GM12878 (cell line): ENCODE measurements around the gene OR52D1. TPM values are rescaled to one million over a fixed set of nuclear protein-coding genes. Genes with fewer than 3 reads are reported as not detected.

Source experiments
- ATAC-seq: fragments of 200-7000 bp; cut with Tn5 transposase; 3 replicates; pipeline ENCODE4 v1.9.1; 2020; ENCODE audit warnings: mild to moderate bottlenecking, moderate library complexity
- BruUV-seq: library from RNA; stranded (reverse); fragments of 400-500 nt; replicated peaks from 2 replicates; lab custom pipeline; 2021; lab: Mats Ljungman, UMichigan
- CTCF ChIA-PET: fragments of 300-600 bp; sonication (Branson Sonifier 250); formaldehyde crosslinking; extraction: SDS; loops from one replicate; lab custom pipeline; 2021; ENCODE audit warnings: inconsistent platforms; lab: Yijun Ruan, JAX
- POLR2A ChIA-PET: fragments of 350-600 bp; formaldehyde crosslinking; extraction: SDS; loops from one replicate; lab custom pipeline; 2021; ENCODE audit warnings: inconsistent platforms; lab: Charles Lee
- RAD21 ChIA-PET: fragments of 300-600 bp; sonication (Branson Sonifier 250); formaldehyde crosslinking; loops from one replicate; lab custom pipeline; 2023; ENCODE audit warnings: antibody characterized with exemption; ENCODE audit not compliant: unreplicated experiment; lab: Charles Lee
- SMC1A ChIA-PET: fragments of 300-600 bp; sonication (Branson Sonifier 250); formaldehyde crosslinking; loops from one replicate; lab custom pipeline; 2023; ENCODE audit not compliant: unreplicated experiment, uncharacterized antibody; lab: Charles Lee
- DNase-seq: peaks from one replicate; pipeline ENCODE4 v3.0.0-alpha.2; 2011; ENCODE audit warnings: low read depth, low spot score
- FAIRE-seq: peaks from 3 replicates; lab custom pipeline; 2011; peaks lifted over from hg19 to GRCh38; lab: Jason Lieb, UNC
- H2AFZ ChIP-seq: 2 replicates; pipeline ENCODE4 v1.6.0; 2011; ENCODE audit warnings: low read depth, low read length, control low read depth; ENCODE audit not compliant: control insufficient read depth
- H3K27ac ChIP-seq: 2 replicates; pipeline ENCODE4 v1.5.1; 2011; ENCODE audit warnings: control low read depth; ENCODE audit not compliant: control insufficient read depth, insufficient read depth
- H3K27me3 ChIP-seq, 2 experiments: replicated peaks in 1 of 2; 2 replicates each; pipeline versions ENCODE4 v1.6.0 to v1.6.1; 2011; ENCODE audit warnings: low read length in 1 of 2; ENCODE audit not compliant: control insufficient read depth in 2 of 2, insufficient read depth in 2 of 2
- H3K36me3 ChIP-seq, 2 experiments: 2 replicates each; pipeline ENCODE4 v1.5.1; 2011; ENCODE audit warnings: low read length in 1 of 2; ENCODE audit not compliant: control insufficient read depth in 2 of 2, insufficient read depth in 2 of 2
- H3K4me1 ChIP-seq: 2 replicates; pipeline ENCODE4 v1.6.1; 2011; ENCODE audit warnings: mild to moderate bottlenecking, low read length, moderate library complexity, mixed read lengths; ENCODE audit not compliant: control insufficient read depth, insufficient read depth
- H3K4me2 ChIP-seq: 2 replicates; pipeline ENCODE4 v1.6.0; 2011; ENCODE audit warnings: control low read depth; ENCODE audit not compliant: control insufficient read depth, insufficient read depth
- H3K4me3 ChIP-seq: fragments of 200-600 bp; sonication (generic); 2 replicates; pipeline ENCODE4 v1.5.1; 2016
- H3K79me2 ChIP-seq: 2 replicates; pipeline ENCODE4 v1.6.0; 2011; ENCODE audit warnings: low read length; ENCODE audit not compliant: control insufficient read depth, insufficient read depth
- H3K9ac ChIP-seq: 2 replicates; pipeline ENCODE4 v1.8.0; 2011; ENCODE audit warnings: low read length, control low read depth, mixed read lengths; ENCODE audit not compliant: control insufficient read depth, insufficient read depth
- H3K9me3 ChIP-seq: replicated peaks from 3 replicates; pipeline ENCODE4 v1.5.1; 2011; ENCODE audit warnings: mild to moderate bottlenecking, low read length; ENCODE audit not compliant: control insufficient read depth, insufficient read depth
- H4K20me1 ChIP-seq: 2 replicates; pipeline ENCODE4 v1.6.0; 2011; ENCODE audit not compliant: control insufficient read depth, insufficient read depth
- BCL11A ChIP-seq: IDR thresholded peaks from 2 replicates; pipeline ENCODE4 v1.6.1; 2011; ENCODE audit warnings: low read depth, low read length
- EGR1 ChIP-seq, 2 experiments: IDR thresholded peaks; 1 replicate in 1 of 2; 2 replicates in 1 of 2; pipeline ENCODE4 v1.6.1; 2011 to 2012; ENCODE audit warnings: low read depth in 2 of 2, low read length in 2 of 2, borderline replicate concordance in 1 of 2, mild to moderate bottlenecking in 1 of 2, moderate library complexity in 1 of 2
- EP300 ChIP-seq, 2 experiments: fragments of 150-350 bp in 1 of 2; IDR thresholded peaks; 2 replicates each; pipeline ENCODE4 v1.6.1; 2011 to 2012; ENCODE audit warnings: low read depth in 2 of 2, low read length in 2 of 2, borderline replicate concordance in 1 of 2, improper control_type of control experiment in 1 of 2, inconsistent platforms in 1 of 2; ENCODE audit not compliant: control insufficient read depth in 1 of 2
- IKZF1 ChIP-seq: fragments of 450-650 bp; conservative IDR thresholded peaks from 2 replicates; pipeline ENCODE4 v1.6.1; 2017; ENCODE audit warnings: antibody characterized with exemption, mild to moderate bottlenecking
- KAT2A ChIP-seq: conservative IDR thresholded peaks from 2 replicates; pipeline ENCODE4 v1.6.1; 2011; ENCODE audit warnings: low read depth, low read length; ENCODE audit not compliant: control insufficient read depth
- PAX5 ChIP-seq: IDR thresholded peaks from 2 replicates; pipeline ENCODE4 v1.6.1; 2011; ENCODE audit warnings: low read depth, low read length, borderline replicate concordance
- POLR2AphosphoS5 ChIP-seq: IDR thresholded peaks from 2 replicates; pipeline ENCODE4 v1.6.1; 2011; ENCODE audit warnings: mild to moderate bottlenecking, low read length, inconsistent platforms
- RAD21 ChIP-seq: IDR thresholded peaks from 2 replicates; pipeline ENCODE4 v1.6.1; 2011; ENCODE audit warnings: mild to moderate bottlenecking, low read depth, low read length, moderate library complexity; ENCODE audit not compliant: insufficient read depth
- RAD51 ChIP-seq: fragments of 450-650 bp; IDR thresholded peaks from 2 replicates; pipeline ENCODE4 v1.6.1; 2016; ENCODE audit warnings: moderate library complexity, mild to moderate bottlenecking, inconsistent platforms
- RCOR1 ChIP-seq: conservative IDR thresholded peaks from 2 replicates; pipeline ENCODE4 v1.6.1; 2012; ENCODE audit warnings: low read depth, low read length, improper control_type of control experiment
- SIX5 ChIP-seq: IDR thresholded peaks from 2 replicates; pipeline ENCODE4 v1.6.1; 2011; ENCODE audit warnings: mild to moderate bottlenecking, low read depth, low read length, moderate library complexity; ENCODE audit not compliant: severe bottlenecking
- SREBF1 ChIP-seq: IDR thresholded peaks from 2 replicates; pipeline ENCODE4 v1.6.1; 2012; ENCODE audit warnings: mild to moderate bottlenecking, low read length
- SRF ChIP-seq, 2 experiments: IDR thresholded peaks; 2 replicates each; pipeline ENCODE4 v1.6.1; 2011; ENCODE audit warnings: low read depth in 2 of 2, low read length in 2 of 2, mild to moderate bottlenecking in 1 of 2, moderate library complexity in 1 of 2
- SUPT20H ChIP-seq: IDR thresholded peaks from 2 replicates; pipeline ENCODE4 v1.6.1; 2011; ENCODE audit warnings: low read depth, mild to moderate bottlenecking, low read length, moderate library complexity, borderline replicate concordance; ENCODE audit not compliant: control insufficient read depth
- TCF3 ChIP-seq: IDR thresholded peaks from 2 replicates; pipeline ENCODE4 v1.6.1; 2012; ENCODE audit warnings: low read depth, mild to moderate bottlenecking, low read length, borderline replicate concordance; ENCODE audit not compliant: insufficient read depth
- WRNIP1 ChIP-seq: IDR thresholded peaks from 2 replicates; pipeline ENCODE4 v1.6.1; 2011; ENCODE audit warnings: low read depth, low read length, improper control_type of control experiment, borderline replicate concordance
- ZNF592 ChIP-seq: fragments of 450-650 bp; IDR thresholded peaks from 2 replicates; pipeline ENCODE4 v1.6.1; 2017; ENCODE audit warnings: mild to moderate bottlenecking, moderate library complexity
- WGBS: methylation state at CpG from one replicate; pipeline ENCODE4 v1.1.6; 2016; ENCODE audit warnings: low lambda C conversion rate; ENCODE audit not compliant: insufficient replicate concordance, insufficient coverage; ENCODE audit errors: missing lambda C conversion rate; 5-methylcytosine and 5-hydroxymethylcytosine counted together
- in situ Hi-C: fragments of 300-500 bp; cut with MboI; formaldehyde crosslinking; loops from 9 replicates; pipeline ENCODE4 v1.14.3; 2018; ENCODE audit warnings: mixed read lengths
- intact Hi-C: fragments of 100-400 bp; cut with micrococcal nuclease; formaldehyde crosslinking; loops from one replicate; pipeline ENCODE4 v1.14.2; 2022; ENCODE audit not compliant: unreplicated experiment
- polyA plus RNA-seq, 11 experiments: library from polyadenylated mRNA; depleted of rRNA in 4 of 11; unstranded in 6 of 11; stranded (reverse) in 5 of 11; fragments of >200 nt; fragmentation: Nextera tagmentation in 4 of 11; fragmentation: Illumina TruSeq in 1 of 11; extraction: Ambion mirVana in 4 of 11; extraction: Trizol in 1 of 11; gene quantifications; 1 replicate in 1 of 11; 2 replicates in 10 of 11; pipeline versions ENCODE4 v1.2.1 to v1.2.3, GENCODE V29; 2011 to 2016; ENCODE audit warnings: inconsistent platforms in 2 of 11, missing spikeins in 2 of 11, low read depth in 1 of 11
- total RNA-seq, 4 experiments: library from RNA; depleted of rRNA in 3 of 4; stranded (reverse); fragments of >200 nt in 3 of 4; fragmentation: Illumina TruSeq in 1 of 4; extraction: Trizol in 1 of 4; gene quantifications; 2 replicates each; pipeline versions ENCODE4 v1.2.1 to v1.2.3, GENCODE V29; 2013 to 2021
- TF ChIP-seq, protein P1 (sequence below): fragments of 450-650 bp; IDR thresholded peaks from 2 replicates; pipeline ENCODE4 v1.6.1; 2017; ENCODE audit warnings: antibody characterized with exemption, mild to moderate bottlenecking, moderate library complexity

Gene OR52D1
- total and polyA plus RNA-seq, 10 of the 15 experiments (the other 5 are each of a cell fraction or from before 2014, with no cell fraction given) = not detected

- H2AFZ ChIP-seq = no peak overlapping the region
- BruUV-seq = no TSS peak
- H3K27me3 ChIP-seq = no peaks in the 10 kb centered on the region
- peak; percentile 89 for ATAC-seq
- H3K9ac ChIP-seq = no peak overlapping the region
- no peaks in the 10 kb centered on the region for H3K4me1 ChIP-seq
- SMC1A ChIA-PET = interaction anchor here (0.8 kb wide), 1 partner anchor 14 kb away, joined by 3 read pairs; no protein-coding TSS in a partner anchor
- H3K9me3 ChIP-seq = no peaks in the 10 kb centered on the region
- H3K36me3 ChIP-seq = no peaks in the 10 kb centered on the region
- peak; percentile 24 for DNase-seq
- RAD21 ChIA-PET = interaction anchor here (0.6 to 0.7 kb wide), 2 partner anchors 14 to 17 kb away, joined by 3 to 4 read pairs; no protein-coding TSS in a partner anchor
- intact Hi-C loops = no loop called here
- H3K27ac ChIP-seq = no peak overlapping the region
- H3K79me2 ChIP-seq = no peaks in the 10 kb centered on the region
- WGBS = 35% methylated on average over 6 of the region's 6 CpGs
- no peaks in the 10 kb centered on the region for H4K20me1 ChIP-seq
- no peak for FAIRE-seq
- POLR2A ChIA-PET = no interaction called here
- no peak overlapping the region for H3K4me2 ChIP-seq
- CTCF ChIA-PET = interaction anchor here (2.9 kb wide), 1 partner anchor 24 kb away, joined by 12 read pairs; no protein-coding TSS in a partner anchor
- no peak overlapping the region for H3K4me3 ChIP-seq
- in situ Hi-C loops = no loop called here
- peak; percentile 65; the same call in 1 of the 2 replicates for TF ChIP-seq IKZF1
- TF ChIP-seq, protein P1, sequence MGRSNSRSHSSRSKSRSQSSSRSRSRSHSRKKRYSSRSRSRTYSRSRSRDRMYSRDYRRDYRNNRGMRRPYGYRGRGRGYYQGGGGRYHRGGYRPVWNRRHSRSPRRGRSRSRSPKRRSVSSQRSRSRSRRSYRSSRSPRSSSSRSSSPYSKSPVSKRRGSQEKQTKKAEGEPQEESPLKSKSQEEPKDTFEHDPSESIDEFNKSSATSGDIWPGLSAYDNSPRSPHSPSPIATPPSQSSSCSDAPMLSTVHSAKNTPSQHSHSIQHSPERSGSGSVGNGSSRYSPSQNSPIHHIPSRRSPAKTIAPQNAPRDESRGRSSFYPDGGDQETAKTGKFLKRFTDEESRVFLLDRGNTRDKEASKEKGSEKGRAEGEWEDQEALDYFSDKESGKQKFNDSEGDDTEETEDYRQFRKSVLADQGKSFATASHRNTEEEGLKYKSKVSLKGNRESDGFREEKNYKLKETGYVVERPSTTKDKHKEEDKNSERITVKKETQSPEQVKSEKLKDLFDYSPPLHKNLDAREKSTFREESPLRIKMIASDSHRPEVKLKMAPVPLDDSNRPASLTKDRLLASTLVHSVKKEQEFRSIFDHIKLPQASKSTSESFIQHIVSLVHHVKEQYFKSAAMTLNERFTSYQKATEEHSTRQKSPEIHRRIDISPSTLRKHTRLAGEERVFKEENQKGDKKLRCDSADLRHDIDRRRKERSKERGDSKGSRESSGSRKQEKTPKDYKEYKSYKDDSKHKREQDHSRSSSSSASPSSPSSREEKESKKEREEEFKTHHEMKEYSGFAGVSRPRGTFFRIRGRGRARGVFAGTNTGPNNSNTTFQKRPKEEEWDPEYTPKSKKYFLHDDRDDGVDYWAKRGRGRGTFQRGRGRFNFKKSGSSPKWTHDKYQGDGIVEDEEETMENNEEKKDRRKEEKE = no peak
- no peak for TF ChIP-seq RCOR1
- TF ChIP-seq EP300 (IDR thresholded peaks at IDR 0.05; ENCODE audit: borderline replicate concordance in 1 of 2, control insufficient read depth in 1 of 2, low read depth in 2 of 2, low read length in 2 of 2) = peak; percentile 57 to 81; a peak in 3 of 4 replicates
- TF ChIP-seq TCF3 = no peak
- no peak for TF ChIP-seq KAT2A
- TF ChIP-seq SRF (IDR thresholded peaks at IDR 0.05; ENCODE audit: low read depth in 2 of 2, low read length in 2 of 2) = no peak
- no peak for TF ChIP-seq RAD21
- no peak for TF ChIP-seq WRNIP1
- peak; percentile 99 for TF ChIP-seq BCL11A
- TF ChIP-seq EGR1 (IDR thresholded peaks at IDR 0.05; ENCODE audit: borderline replicate concordance in 1 of 2, low read depth in 2 of 2, low read length in 2 of 2) = no peak
- TF ChIP-seq SIX5 = no peak
- no peak for TF ChIP-seq SUPT20H
- no peak for TF ChIP-seq POLR2AphosphoS5
- no peak for TF ChIP-seq SREBF1
- peak; percentile 97 for TF ChIP-seq ZNF592
- TF ChIP-seq RAD51 = no peak
- 0 out of 2 replicates have a peak, but pooled peaks have one; percentile 18 for TF ChIP-seq PAX5
These were observed 11.9 kb downstream of the OR52D1 start for GRCh38 chr11:5500393-5500801.
